Thyroid gland (tissue), 4 donors: ENCODE measurements around the gene BUB1B.

Experiments used
- POLR2A ChIP-seq, 2 donors: fragments of 450-650 bp; IDR thresholded peaks; one replicate each; pipeline ENCODE4 v1.6.1; 2017; ENCODE audit warnings: antibody characterized with exemption in 2 of 2, mild to moderate bottlenecking in 2 of 2, moderate library complexity in 1 of 2
- TF ChIP-seq, protein P1 (sequence below), 6 experiments: fragments of 200-600 bp in 3 of 6; fragments of 450-650 bp in 3 of 6; sonication (generic) in 3 of 6; IDR thresholded peaks; one replicate each; pipeline ENCODE4 v1.5.1; 2016 to 2019; ENCODE audit warnings: antibody characterized with exemption in 6 of 6, mild to moderate bottlenecking in 2 of 6, inconsistent platforms in 1 of 6, moderate library complexity in 1 of 6

- TF ChIP-seq, protein P1, sequence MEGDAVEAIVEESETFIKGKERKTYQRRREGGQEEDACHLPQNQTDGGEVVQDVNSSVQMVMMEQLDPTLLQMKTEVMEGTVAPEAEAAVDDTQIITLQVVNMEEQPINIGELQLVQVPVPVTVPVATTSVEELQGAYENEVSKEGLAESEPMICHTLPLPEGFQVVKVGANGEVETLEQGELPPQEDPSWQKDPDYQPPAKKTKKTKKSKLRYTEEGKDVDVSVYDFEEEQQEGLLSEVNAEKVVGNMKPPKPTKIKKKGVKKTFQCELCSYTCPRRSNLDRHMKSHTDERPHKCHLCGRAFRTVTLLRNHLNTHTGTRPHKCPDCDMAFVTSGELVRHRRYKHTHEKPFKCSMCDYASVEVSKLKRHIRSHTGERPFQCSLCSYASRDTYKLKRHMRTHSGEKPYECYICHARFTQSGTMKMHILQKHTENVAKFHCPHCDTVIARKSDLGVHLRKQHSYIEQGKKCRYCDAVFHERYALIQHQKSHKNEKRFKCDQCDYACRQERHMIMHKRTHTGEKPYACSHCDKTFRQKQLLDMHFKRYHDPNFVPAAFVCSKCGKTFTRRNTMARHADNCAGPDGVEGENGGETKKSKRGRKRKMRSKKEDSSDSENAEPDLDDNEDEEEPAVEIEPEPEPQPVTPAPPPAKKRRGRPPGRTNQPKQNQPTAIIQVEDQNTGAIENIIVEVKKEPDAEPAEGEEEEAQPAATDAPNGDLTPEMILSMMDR (IDR thresholded peaks at IDR 0.05) = no peak
- no peak for TF ChIP-seq POLR2A (IDR thresholded peaks at IDR 0.05)
These were observed 29.7 kb downstream of the BUB1B start for GRCh38 chr15:40190591-40190990.
